ENCODE results near the gene RSPRY1. TPM values are rescaled to one million over a fixed set of nuclear protein-coding genes. Genes with fewer than 3 reads are reported as not detected.
"Not testable (repeated sequence)": the region's sequence is repeated elsewhere in the genome, so short reads cannot be mapped to it uniquely, and the experiment has no call there.

The RSPRY1 gene
- total RNA-seq, 2 donors from 2014 or later = 28.7 to 32.5 TPM

- DNase-seq (ENCODE audit: low spot score) (no peak), ATAC-seq (ENCODE audit: insufficient number of reproducible peaks, low FRiP score, low read depth) (no peak)
- Histone ChIP-seq H3K4me1 (ENCODE audit: control insufficient read depth in 1 of 2, low read depth in 2 of 2) (peaks cover 52 to 82% of the 10 kb centered on the region in 2 donors), H3K4me3 (no peak overlapping the region), H3K27ac (no peak overlapping the region), H3K9me3 (no peaks in the 10 kb centered on the region), H3K36me3 (no peaks in the 10 kb centered on the region), H3K27me3 (replicated peaks; ENCODE audit: insufficient read depth) (no peaks in the 10 kb centered on the region)
- no peak for TF ChIP-seq CTCF (IDR thresholded peaks at IDR 0.05)
These were observed 6.0 kb downstream of the RSPRY1 start for GRCh38 chr16:57192146-57192545.

- peaks cover 48 to 76% of the 10 kb centered on the region in 2 donors for H3K4me1 ChIP-seq (ENCODE audit: control insufficient read depth in 1 of 2, low read depth in 2 of 2)
- peak overlapping the region in 1 of 2 donors; percentile 21 for H3K27ac ChIP-seq
- no peaks in the 10 kb centered on the region for H3K27me3 ChIP-seq (replicated peaks; ENCODE audit: insufficient read depth)
- DNase-seq (ENCODE audit: low spot score) (no peak), ATAC-seq (ENCODE audit: insufficient number of reproducible peaks, low FRiP score, low read depth) (no peak)
- H3K4me3 ChIP-seq = no peak overlapping the region
- no peaks in the 10 kb centered on the region for H3K9me3 ChIP-seq
- no peaks in the 10 kb centered on the region for H3K36me3 ChIP-seq
- no peak for TF ChIP-seq CTCF (IDR thresholded peaks at IDR 0.05)
These were observed 6.8 kb downstream of the RSPRY1 start for GRCh38 chr16:57192720-57193486.

- ATAC-seq (ENCODE audit: insufficient number of reproducible peaks, low FRiP score, low read depth) (peak; percentile 61), DNase-seq (ENCODE audit: low spot score) (no peak)
- H3K27me3 ChIP-seq (replicated peaks; ENCODE audit: insufficient read depth) = no peaks in the 10 kb centered on the region
- peaks cover 5% of the 10 kb centered on the region for H3K36me3 ChIP-seq
- TF ChIP-seq CTCF (IDR thresholded peaks at IDR 0.05) = no peak
- peaks cover 45 to 67% of the 10 kb centered on the region in 2 donors for H3K4me1 ChIP-seq (ENCODE audit: control insufficient read depth in 1 of 2, low read depth in 2 of 2)
- peak overlapping the region; percentile 21 to 42 for H3K27ac ChIP-seq
- H3K4me3 ChIP-seq = peak overlapping the region; percentile 2
- H3K9me3 ChIP-seq = no peaks in the 10 kb centered on the region
These were observed 8.4 kb downstream of the RSPRY1 start for GRCh38 chr16:57194512-57194911.

GRCh38 chr16:57196286-57196685 is 10.2 kb downstream of the RSPRY1 start:
- Histone ChIP-seq H3K27me3 (replicated peaks; ENCODE audit: insufficient read depth) (no peaks in the 10 kb centered on the region), H3K4me3 (no peak overlapping the region), H3K9me3 (no peaks in the 10 kb centered on the region), H3K36me3 (peaks cover 5% of the 10 kb centered on the region), H3K4me1 (ENCODE audit: control insufficient read depth in 1 of 2, low read depth in 2 of 2) (peaks cover 33 to 49% of the 10 kb centered on the region in 2 donors), H3K27ac (peak overlapping the region in 1 of 2 donors; percentile 31)
- DNase-seq (ENCODE audit: low spot score) (no peak), ATAC-seq (ENCODE audit: insufficient number of reproducible peaks, low FRiP score, low read depth) (no peak)
- no peak for TF ChIP-seq CTCF (IDR thresholded peaks at IDR 0.05)

GRCh38 chr16:57196753-57197152 is 10.6 kb downstream of the RSPRY1 start:
- Histone ChIP-seq H3K27me3 (replicated peaks; ENCODE audit: insufficient read depth) (no peaks in the 10 kb centered on the region), H3K36me3 (peaks cover 5% of the 10 kb centered on the region), H3K4me1 (ENCODE audit: control insufficient read depth in 1 of 2, low read depth in 2 of 2) (peaks cover 28 to 45% of the 10 kb centered on the region in 2 donors), H3K9me3 (no peaks in the 10 kb centered on the region), H3K4me3 (no peak overlapping the region), H3K27ac (peak overlapping the region in 1 of 2 donors; percentile 31)
- no peak for TF ChIP-seq CTCF (IDR thresholded peaks at IDR 0.05)
- DNase-seq (ENCODE audit: low spot score) = no peak
- no peak for ATAC-seq (ENCODE audit: insufficient number of reproducible peaks, low FRiP score, low read depth)

GRCh38 chr16:57200321-57200720 is 14.2 kb downstream of the RSPRY1 start:
- not testable (repeated sequence) for H3K27me3 ChIP-seq (replicated peaks; ENCODE audit: insufficient read depth); H3K9me3 ChIP-seq; ATAC-seq (ENCODE audit: insufficient number of reproducible peaks, low FRiP score, low read depth); DNase-seq (ENCODE audit: low spot score); H3K27ac ChIP-seq; H3K36me3 ChIP-seq; H3K4me3 ChIP-seq
- H3K4me1 ChIP-seq (ENCODE audit: control insufficient read depth in 1 of 2, low read depth in 2 of 2) = peaks cover 12% of the 10 kb centered on the region in 2 donors

- ATAC-seq (ENCODE audit: insufficient number of reproducible peaks, low FRiP score, low read depth); H3K9me3 ChIP-seq; DNase-seq (ENCODE audit: low spot score); H3K4me3 ChIP-seq; H3K36me3 ChIP-seq; H3K27ac ChIP-seq; H3K27me3 ChIP-seq (replicated peaks; ENCODE audit: insufficient read depth): not testable (repeated sequence)
- peaks cover 12% of the 10 kb centered on the region in 2 donors for H3K4me1 ChIP-seq (ENCODE audit: control insufficient read depth in 1 of 2, low read depth in 2 of 2)
These were observed 14.8 kb downstream of the RSPRY1 start for GRCh38 chr16:57200926-57201325.
